Skin epidermis (tissue), 12 donors: ENCODE results near the gene TMEM59.
"Not testable (repeated sequence)": the region's sequence is repeated elsewhere in the genome, so short reads cannot be mapped to it uniquely, and the experiment has no call there.

Experiments
- H3K27ac ChIP-seq, 21 experiments: fragments of 200-600 bp; sonication (generic) in 11 of 21; one replicate each; pipeline ENCODE4 v1.5.0; 2020; ENCODE audit warnings: mild to moderate bottlenecking in 3 of 21, inconsistent platforms in 2 of 21, moderate library complexity in 2 of 21
- H3K4me3 ChIP-seq, 7 experiments: fragments of 200-600 bp; sonication (generic) in 2 of 7; one replicate each; pipeline ENCODE4 v1.5.0; 2020; ENCODE audit warnings: inconsistent platforms in 2 of 7, mild to moderate bottlenecking in 2 of 7, moderate library complexity in 1 of 7

Gene TMEM59

DNA sequence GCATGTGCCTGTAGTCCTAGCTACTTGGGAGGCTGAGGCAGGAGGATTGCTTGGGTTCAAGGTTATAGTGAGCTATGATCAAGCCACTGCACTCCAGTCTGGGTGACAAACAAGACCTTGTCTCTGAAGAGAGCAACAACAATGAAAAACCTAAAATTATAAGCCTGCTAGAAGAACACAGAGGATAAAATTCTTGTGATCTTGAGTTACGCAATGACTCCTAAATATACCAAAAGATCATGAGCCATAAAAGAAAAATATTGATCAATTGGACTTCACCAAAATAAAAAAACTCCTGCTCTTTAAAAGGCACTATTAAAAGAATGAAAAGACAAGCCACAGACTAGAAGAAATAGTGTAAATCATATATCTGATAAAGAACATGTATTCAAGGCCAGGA is 57.3 kb downstream of the TMEM59 start:
- H3K27ac ChIP-seq, result no peak overlapping the region
- H3K4me3 ChIP-seq, result no peak overlapping the region

DNA sequence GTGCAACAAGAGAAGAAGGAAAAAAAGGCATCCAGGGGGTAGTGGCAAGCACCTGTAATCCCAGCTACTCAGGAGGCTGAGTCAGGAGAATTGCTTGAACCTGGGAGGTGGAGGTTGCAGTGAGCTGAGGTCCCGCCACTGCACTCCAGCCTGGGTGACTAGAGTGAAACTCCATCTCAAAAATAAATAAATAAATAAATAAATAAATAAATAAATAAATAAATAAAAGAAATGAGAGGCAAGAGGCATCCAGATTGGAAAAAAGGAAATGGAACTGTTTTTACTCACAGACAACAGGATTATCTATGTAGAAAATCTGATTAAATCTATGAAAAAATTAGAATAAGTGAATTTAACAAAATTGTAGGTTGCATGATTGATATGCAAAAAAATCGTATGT is 58.5 kb downstream of the TMEM59 start:
- H3K27ac ChIP-seq, H3K4me3 ChIP-seq: not testable (repeated sequence)

DNA sequence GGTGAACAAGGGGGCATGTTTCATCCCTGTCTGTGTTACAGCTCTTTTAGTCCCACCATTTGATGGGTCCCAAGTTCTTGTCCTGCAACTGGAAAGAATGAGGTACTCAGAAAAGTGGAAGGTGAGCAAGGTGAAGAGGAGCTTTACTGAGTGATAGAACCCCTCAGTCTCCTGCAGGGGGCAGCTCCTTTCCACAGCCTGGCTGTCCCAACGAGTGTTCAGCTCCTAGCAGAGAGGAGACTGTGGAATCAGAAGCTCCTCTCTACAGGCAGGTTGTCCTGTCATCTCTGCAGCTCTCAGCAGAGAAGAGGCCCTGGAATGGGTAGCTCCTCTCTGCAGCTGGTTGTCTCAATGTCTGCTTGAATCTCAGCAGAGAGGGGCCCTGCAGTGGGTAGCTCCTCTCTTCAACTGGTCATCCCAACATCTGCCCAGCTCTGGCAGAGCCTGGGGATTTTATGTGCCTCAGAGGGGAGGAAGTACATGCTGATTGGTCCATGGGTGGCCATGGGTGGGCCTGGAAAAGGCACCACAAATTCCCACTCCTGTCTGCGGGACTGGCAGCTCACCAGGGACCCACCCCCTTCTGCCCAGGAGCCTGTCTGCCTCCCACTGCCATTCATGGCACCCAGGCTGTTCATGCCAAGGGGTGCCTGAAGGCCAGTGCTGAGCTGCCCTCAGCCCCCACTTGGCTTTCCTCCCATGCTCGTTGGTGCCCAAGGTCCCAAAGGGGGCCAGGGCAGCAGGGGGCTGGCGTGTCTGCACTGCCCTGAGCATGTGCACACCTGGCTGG is 60.7 kb downstream of the TMEM59 start:
- Histone ChIP-seq H3K4me3 (no peak overlapping the region), H3K27ac (no peak overlapping the region)

DNA sequence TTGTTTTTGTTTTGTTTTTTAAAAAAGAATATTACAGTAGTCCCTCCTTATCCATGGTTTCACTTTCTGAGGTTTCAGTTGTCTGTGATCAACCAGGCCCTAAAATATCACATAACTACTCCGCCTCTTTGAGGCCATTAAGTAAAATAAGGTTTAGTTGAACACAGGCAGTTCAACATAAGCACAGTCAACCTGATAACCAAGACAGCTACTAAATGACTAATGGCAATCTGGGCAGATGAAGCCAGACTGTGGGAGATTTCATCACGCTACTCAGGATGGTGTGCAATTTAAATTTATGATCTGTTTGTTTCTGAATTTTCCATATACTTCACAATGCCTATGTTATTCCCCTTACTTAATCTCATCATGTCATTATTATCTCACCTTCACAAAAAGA is 65.1 kb downstream of the TMEM59 start:
- Histone ChIP-seq H3K27ac (no peak overlapping the region), H3K4me3 (no peak overlapping the region)

DNA sequence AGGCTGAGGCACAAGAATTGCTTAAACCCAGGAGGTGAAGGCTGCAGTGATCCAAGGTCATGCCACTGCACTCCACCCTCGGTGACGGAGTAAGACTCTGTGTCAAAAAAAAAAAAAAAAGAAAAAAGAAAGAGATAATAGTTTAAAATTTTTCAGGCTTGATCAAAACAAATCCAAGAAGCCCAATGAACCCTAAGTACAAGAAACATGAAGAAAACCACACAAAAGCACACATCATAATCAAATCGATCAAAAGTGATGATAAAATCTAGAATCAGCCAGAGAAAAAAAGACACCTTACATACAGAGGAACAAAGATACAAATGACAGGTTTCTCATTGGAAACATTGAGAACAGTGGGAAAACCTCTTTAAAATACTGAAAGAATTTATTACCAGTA is 66.5 kb downstream of the TMEM59 start:
- Histone ChIP-seq H3K27ac (no peak overlapping the region), H3K4me3 (no peak overlapping the region)

DNA sequence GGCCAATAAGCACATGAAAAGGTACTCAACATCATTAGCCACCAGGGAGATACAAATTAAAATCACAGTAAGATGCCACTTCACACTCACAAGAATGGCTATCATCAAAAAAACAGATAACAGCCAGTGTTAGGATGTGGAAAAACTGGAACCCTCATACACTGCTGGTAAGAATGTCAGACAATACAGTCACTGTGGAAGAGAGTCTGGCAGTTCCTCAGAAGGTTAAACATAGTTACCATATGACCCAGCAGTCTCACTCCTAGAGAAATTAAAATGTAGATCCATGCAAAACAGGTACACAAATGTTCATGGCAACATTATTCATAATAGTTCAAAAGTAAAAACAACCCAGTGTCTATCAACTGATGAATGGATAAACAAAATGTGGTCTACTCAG is 68.3 kb downstream of the TMEM59 start:
- H3K27ac ChIP-seq, result no peak overlapping the region
- H3K4me3 ChIP-seq, result no peak overlapping the region

DNA sequence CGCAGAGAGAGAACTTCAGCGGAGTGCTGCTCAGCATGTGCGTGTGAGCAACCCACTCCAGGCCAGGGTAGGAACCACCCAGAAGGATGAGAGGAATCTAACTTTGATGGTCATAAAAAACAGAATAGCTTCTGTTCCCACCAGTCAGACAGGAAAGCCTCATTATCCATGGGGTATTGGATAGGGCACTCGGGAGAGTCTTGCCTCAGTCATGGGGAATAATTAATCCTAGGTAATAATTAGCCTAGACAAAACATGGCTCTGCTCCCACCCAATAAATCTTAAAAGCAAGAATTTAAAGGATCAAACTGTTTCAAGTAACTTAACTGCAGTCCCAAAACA is 70.3 kb downstream of the TMEM59 start:
- H3K4me3 ChIP-seq, result peak overlapping the region; percentile 2 to 37 (median 18)
- H3K27ac ChIP-seq, result peak overlapping the region in 11 of 21 experiments; percentile 2 to 81 (median 40)

DNA sequence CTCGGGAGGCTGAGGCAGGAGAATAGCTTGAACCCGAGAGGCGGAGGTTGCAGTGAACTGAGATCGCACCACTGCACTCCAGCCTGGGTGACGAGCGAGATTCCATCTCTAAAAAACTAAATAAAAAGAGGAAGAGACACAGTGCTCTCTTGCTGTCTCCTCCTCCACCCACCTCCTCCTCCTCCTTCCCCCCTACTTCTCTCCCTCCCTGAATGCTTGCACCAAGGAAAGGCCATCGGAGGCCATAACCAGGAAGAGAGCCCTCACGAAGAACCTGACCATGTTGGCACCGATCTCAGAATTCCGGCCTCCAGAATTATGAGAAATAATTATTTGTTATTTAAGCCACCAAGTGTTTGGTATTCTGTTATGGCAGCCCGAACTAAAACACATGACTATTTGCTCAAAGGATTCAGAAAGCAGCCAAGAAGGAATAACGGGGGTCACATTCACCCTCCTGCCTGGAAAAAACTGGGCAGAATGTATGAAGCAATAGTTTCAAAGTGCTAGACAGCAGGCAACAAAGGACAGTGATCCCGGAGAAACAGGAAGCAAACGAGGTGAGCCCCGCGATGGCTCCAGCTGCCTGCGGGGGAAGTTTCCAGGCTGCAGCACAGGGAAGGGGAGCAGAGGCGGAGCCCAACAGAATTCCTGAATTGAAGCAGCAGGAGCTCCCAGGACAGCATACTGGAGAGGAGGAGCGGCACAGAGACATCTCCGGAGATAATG is 70.8 kb downstream of the TMEM59 start:
- peak overlapping the region in 16 of 21 experiments; percentile 2 to 81 (median 42) for H3K27ac ChIP-seq
- peak overlapping the region; percentile 2 to 37 (median 18) for H3K4me3 ChIP-seq

DNA sequence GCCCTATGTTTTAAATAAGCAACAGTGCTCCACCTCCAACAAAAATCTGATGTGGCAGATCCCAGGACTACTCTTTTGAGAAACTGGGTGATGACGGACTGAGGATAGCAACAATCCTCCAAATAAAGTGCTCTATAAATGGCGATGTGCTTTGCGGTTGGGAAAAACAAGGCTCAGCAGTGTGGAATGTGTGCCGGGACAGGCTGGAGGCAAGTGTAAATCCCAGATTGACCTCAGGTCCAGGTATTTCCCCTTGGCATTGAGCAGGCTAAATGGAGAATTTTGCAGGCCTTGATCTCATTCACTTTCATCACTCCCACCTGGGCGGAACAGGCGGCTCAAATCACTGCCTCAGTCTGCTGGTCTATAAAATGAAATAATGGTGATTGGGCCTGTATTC is 71.8 kb downstream of the TMEM59 start:
- H3K4me3 ChIP-seq, result no peak overlapping the region
- H3K27ac ChIP-seq, result no peak overlapping the region

DNA sequence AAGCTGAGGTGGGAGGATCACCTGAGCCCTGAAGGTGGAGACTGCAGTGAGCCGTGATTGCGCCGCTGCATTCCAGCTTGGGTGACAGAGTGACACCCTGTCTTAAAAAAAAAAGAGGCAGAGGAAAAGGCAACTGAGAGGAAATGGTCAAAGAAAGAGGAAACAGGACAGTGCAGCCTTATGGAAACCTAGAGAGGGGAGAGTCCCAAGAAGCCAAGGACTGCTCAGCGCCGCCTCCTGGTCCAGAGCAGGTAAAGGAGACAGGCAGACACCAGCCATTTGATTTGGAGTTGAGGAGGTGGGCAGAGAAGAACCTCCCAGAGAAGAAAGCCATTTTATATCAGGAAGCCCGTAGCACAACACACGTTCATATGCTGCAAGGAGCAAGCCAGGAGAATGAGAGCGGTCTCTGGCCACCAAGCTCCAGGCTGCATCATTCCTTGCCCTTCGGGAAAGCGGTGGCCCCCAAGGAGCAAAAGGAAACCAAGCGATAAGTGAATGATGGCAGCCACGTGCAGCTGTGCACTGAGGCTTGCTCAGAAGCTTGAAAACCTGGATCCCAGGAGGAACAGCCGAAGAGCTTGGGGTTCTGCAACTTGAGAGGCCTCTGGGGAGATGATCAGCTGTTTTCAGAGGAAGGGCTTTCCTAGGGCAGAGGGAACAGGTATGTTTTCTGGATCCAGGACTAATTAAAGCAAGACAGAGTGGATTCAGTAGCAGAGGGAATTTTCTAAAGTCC is 73.1 kb downstream of the TMEM59 start:
- no peak overlapping the region for H3K27ac ChIP-seq
- no peak overlapping the region for H3K4me3 ChIP-seq
